HG02884 (cell line): ENCODE data around the gene NABP1.

Experiments
- ATAC-seq: cut with Tn5 transposase; IDR thresholded peaks from one replicate; pipeline ENCODE4 v1.9.1; 2021; ENCODE audit warnings: mild to moderate bottlenecking, moderate library complexity; ENCODE audit not compliant: unreplicated experiment

Gene NABP1

DNA sequence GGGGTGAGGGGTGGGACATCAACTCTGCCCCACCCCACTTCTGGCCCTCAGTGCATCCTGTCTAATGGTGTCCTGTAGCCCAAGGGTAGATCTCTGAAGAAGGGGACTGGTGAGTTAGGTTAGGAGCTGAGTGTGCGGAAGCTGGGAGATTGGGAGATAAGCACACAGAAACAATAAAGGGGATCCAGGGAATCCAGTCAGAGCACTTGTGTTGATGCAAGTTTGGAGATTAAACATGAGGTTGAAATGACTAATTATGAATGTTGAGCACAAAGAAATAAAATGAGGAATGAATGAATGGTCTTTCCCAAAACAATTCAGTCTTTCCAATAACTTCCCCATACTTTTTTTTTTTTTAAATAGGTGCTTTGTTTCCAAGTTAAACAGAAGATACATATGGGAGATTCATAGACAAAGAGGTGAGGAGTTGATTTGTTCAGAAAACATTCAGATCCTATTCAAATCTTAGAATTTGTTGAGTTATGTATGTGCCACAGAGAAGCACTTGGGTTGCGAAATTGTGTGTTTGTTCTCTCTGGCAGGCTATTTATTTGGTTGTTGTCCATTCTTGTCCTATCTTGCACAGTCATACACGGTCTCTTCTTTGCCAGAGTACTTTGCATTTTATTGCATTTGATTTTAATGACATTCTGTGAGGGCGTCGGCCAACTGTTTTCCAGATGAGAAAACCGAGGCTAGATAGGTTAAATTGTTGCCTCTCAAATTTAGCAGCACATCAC, 31.6 kb upstream of the NABP1 start:
- ATAC-seq = no peak

GRCh38 chr2:191649519-191649918, 28.4 kb upstream of the NABP1 start:
- ATAC-seq = no peak

DNA sequence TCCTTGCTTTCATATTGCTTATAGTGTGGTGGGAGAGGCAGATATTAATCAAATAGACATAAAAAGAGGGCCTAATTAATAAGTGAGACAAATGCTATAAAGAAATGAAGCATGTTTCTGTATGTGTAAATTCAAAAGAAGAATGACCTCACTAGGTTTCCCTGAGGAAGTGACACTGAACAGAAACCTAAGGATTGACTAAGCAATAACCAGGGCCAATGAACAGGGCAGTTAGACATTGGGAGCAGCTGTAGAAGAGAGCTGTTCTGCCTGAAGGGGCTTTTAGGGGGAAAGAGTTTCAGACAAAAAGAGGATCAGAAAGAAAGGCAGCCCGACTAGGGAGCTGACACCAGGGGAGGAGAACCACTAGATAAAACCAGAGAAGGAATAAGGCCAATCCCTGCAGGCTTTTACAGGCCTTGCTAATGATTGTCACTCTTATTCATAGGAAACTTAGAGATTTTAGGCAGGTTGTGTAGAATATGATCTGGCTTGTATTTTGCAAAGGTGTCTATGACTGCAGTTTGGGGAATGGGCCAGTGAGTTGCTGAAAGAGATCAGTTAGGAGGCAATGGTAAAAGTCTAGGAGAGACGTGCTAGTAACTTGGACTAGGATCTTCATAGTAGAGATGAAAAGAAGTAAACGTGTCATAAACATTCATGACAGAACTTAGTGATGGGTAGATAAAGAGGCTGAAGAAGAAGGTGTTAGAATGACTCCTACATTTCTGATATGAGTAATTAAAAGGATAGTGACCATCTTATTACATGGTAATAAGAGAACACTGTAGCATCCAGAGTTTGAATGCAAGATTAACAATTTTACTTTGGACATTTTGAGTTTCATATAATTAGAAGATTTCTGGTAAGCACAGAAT, 26.8 kb upstream of the NABP1 start:
- peak; percentile 99 for ATAC-seq

GRCh38 chr2:191653667-191654391, 24.1 kb upstream of the NABP1 start:
- ATAC-seq = no peak

DNA sequence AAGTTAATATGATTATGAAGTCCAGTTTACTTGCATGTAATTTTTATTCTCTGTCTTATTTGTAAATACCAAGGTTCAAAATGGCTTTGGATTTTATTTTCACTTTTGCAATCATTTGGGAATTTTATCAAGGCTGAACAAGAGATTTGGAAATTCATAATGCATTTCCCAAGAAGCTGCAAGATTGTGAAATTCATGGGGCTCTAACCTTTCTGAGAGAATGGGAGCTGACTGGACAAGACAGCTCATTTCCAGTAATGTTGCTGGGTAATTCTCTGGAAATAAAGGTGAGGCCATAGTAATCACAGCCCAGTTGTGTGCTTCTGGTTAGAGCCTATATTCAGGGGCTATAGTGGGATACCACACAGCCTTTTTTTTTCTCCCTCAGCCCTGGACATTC, 21.5 kb upstream of the NABP1 start:
- ATAC-seq = no peak

- no peak for ATAC-seq
These were observed 21.1 kb upstream of the NABP1 start for GRCh38 chr2:191656792-191657191.

DNA sequence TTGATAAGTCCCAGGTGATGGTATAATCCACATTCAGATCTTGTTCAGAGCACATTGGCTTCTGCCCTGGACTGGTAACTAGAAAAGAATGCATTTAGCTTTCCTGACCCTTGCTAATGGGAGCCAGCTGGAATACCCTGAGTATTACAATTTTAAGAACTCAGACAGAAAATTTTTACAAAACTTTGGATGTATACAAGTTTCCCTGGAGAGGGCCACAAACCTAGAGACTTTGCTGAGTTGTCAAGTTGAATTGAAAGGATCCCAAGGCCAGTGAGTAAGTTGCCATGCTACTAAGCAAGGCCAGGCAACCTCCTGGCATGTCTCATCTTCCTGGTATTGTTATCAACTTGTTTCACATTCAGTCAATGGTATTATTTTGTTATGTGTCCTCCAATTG, 20.0 kb upstream of the NABP1 start:
- no peak for ATAC-seq

- ATAC-seq = no peak
These were observed 18.7 kb upstream of the NABP1 start for GRCh38 chr2:191659198-191659597.

DNA sequence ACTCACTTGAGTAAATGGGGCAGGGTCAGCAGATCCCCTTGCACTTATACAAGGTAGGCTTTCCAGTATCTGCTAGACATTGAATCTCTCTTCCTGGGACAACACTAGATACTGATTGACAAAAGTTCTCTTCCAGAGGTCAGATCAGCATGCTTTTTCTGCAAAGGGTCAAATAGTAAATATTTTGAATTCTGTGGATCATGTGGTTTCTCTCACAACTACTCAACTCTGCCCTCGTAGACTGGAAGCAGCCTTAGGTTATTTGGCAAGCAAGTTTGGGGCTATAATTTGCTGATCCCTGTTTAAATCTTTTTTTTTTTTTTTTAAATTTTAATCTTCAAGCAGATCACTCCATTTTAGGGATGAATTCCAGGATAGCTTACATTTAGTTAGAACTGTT, 17.4 kb upstream of the NABP1 start:
- no peak for ATAC-seq

DNA sequence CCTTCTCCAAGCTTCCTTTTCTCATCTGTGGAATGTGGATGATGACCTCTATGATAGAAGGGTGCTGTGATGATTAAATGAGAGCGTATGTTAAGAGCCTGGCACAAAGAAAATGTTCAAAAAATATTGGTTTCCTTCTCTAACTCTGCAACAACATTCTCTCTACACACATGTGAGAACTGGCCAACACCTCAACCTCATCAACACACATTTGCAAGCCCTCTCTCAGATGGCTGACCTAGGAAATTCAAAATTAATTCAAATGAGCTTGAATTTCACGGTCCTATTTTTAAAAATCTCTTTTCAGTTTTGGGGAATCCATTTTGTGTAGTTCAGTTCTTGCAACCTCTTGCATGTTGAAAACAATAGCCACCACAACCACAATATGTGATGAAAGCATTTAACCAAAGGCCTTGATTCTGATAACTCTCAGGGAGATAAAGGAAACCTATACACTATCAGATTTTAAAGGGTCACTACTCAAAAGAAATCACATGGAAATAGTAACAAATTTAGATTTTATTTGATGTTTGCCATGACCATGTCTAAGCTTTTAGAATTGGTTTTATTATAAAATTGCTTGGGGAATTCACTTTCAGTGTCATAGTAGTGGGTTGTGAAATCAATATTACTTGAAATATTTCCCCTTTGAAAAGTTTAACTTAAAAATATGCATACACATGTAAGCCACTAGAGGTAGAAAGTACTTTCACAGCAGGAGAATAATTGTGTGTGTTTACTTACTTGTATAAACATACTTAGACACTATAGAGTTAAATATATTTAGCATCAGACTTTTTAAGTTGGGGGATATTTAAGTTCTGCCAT, 16.6 kb upstream of the NABP1 start:
- no peak for ATAC-seq

DNA sequence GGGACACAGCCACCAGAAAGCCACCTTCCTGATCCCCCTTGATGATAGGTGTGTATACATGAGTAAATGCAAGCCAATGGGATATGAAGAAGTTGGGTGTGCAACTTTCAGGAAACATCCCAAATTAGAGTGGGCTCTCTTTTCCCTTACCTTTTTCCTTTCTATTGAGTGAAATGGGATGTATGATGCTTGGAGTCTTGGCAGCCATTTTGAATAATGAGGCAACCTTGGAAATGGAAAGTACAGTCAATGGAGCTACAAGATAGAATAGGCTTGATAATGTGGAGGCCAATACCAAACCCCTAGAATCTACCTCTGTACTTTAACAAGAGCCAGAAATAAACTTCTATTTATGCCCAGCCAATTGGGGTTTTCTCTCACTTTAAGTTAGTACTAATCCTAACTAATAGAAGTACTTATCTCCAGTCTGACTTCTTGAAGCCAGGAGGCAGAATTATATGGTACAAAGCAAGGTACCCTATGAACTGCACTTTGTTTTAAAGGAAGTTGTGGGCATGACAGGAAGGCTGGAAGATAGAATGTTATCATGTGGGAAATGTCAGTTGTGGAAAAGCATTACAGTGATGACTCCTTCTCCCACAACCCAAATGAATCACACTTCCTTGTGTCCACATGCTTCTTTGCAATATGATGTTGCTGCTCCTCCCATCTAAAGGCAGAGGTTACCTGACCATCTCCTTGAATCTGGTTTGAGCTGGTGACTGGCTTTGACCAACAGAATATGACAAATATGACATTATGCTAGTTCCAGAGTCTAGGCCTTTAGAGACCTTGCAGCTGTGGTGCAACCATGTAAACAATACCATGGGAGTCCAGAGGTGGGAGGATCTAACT, 12.9 kb upstream of the NABP1 start:
- ATAC-seq = no peak

DNA sequence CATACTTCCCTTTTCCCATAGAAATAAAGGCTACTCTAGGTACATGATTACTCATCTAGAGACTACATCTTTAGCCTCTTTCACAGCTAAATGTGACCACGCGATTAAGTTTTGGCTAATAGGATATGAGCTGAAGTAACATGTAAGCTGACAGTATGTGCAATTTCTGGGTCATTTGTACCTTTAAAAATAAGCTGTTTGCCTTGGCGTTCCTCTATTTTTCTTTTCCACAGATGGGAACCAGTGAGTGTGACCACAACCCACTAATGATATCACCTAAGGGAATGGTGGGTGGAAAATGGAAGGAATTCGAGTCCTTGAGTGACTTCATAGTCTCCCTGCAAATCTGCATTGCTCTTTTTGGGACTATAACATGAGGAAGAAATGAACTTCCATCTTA, 11.7 kb upstream of the NABP1 start:
- ATAC-seq = peak; percentile 22

- peak; percentile 67 for ATAC-seq
These were observed 11.2 kb upstream of the NABP1 start for GRCh38 chr2:191666732-191667131.

DNA sequence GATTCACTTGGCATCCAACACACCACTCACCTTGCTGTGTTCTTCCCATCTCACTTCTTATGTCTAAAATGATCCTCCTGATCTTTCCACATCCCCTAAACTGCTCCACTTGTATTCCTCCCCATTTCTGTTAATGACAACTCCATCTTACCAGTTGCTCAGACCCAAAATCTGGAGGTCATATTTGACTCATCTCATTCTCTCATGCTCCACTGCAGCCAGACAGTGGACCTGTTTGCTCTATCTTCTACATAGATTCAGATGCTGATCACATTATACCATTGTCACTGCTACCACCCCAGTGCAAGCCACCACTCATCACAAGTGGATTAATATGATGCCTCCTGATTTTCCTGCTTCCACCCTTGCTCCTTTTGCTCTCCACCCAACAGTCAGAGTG, 7.9 kb upstream of the NABP1 start:
- ATAC-seq = peak; percentile 62

DNA sequence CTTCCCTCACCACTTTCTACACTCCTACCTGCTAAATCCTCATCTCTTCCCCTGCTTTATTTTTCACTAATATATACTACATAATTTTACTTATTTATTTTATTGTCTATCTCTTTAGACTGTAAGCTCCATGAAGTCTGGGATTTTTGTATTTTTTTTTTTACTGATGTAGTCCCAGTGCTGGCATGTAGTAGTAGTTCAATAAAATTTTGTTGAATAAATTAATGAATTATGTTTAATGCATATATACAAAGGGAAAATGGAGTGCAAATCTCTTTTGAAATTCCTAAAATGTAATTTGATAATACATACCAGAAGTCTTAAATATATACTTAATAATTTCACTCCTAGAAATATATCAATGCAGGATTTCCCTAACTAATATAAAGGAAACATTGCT, 7.1 kb upstream of the NABP1 start:
- ATAC-seq = no peak

GRCh38 chr2:191675807-191676721, 1.9 kb upstream of the NABP1 start:
- peak; percentile 51 for ATAC-seq

DNA sequence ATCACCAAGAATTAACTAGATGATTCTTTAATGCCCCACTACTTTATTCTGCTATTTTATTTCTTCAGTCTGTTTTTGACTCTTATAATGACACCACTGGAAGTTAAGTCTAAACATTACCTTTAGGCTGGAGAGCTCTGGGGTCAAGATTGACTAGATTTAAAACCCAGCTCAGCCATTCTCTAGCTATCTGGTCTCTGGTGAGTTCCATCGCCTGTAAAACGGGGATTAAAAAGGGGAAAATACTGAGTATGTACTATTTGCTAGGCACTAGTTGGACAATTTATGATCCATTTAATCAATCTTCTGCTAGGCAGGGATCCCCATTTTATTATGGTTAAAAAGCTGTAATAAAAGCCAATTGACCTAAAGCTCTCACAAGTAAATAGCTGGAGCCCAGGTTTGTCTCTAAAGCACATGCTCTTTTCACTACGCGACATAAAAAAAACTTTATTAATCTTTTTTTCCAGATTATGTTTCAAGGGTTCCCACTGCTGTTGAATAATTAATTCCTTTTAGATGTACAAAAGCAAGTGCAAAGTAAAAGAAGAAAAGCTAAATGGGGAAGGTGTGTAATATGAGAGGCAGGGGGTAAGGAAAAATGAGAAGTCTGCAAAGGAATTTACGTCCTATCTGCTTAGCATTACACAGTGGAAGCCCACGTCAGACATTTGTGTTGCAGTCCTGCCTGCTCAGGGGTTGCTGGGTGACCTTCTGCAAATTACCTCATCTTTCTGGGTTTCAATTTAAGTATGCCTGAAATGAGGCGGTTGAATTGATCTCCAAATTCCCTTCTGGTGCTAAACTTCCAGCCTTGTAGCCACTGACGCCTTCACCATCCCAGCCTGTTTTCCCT, 918 bp upstream of the NABP1 start:
- ATAC-seq = peak; percentile 29
